Measurements from ENCODE around the gene SLC35E3.

- TF ChIP-seq CTCF (IDR thresholded peaks at IDR 0.05), result no peak
- no peak for TF ChIP-seq EP300 (IDR thresholded peaks at IDR 0.05)
These were observed 67.2 kb downstream of the SLC35E3 start for GRCh38 chr12:68813242-68813593.
